Inflammatory macrophage treated with lipopolysaccharide for 1 hour (primary cell): ENCODE measurements around the gene PRKN.

Experiments used
- DNase-seq, 2 donors: peaks; one replicate each; pipeline ENCODE4 v3.0.0-alpha.2; 2020 to 2022

Gene PRKN

DNA sequence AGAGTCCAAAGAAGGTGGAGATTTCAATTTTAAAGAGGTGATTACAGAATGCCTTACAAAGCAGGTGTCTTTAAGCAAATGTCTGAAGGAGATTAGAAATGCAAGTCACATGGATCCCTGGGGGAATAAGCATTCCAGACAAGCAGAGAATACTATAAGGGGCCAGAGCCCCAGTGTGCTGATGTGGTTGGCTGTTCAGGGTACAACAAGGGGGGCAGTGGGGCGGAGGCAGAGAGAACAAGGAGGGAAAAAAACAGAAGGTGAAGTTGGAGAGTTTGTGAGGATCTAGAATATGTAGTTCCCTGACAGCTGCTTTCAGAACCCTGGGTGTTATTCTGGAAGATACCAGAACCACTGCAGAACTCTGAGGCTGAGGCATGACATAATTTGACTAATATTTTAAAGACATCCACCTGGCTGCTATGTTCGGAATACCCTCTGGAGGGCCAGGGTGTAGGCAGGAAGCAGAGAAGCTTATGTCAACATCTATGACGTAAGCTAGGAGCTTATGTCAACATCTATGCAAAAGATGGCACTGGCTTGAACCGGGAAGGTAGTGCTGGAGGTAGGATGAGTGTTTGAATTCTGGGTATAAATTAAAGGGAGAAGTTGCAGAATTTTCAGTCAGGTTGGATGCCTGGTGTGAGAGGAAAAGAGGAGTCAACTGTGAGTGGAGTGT is 1177.5 kb downstream of the PRKN start:
- DNase-seq = no peak

DNA sequence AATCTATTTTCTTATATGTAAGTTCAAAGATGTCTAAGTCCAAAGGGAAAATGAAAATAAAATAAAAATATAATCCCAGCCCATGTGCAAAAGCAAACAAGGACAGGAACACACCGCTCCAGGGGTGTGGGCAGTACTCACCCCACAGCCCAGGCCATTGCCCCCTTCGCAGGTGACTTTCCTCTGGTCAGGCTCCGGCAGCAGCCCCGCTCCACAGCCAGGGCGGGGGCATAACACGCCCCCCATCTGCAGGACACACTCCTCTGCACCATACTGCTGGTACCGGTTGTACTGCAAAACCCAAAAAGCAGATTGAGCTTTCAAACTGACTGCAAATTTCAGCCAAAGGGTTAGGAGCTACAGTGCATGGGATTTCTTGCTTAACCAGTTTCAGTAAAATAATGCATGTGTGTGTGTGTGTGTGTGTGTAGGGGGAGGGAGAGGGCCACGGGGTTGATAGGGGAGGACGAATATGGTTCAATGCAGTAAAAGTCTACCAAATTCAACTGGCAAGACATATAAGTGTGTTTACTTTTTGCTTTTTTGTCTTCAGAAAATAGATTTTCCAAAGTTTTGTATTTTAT is 1178.8 kb downstream of the PRKN start:
- DNase-seq = no peak

DNA sequence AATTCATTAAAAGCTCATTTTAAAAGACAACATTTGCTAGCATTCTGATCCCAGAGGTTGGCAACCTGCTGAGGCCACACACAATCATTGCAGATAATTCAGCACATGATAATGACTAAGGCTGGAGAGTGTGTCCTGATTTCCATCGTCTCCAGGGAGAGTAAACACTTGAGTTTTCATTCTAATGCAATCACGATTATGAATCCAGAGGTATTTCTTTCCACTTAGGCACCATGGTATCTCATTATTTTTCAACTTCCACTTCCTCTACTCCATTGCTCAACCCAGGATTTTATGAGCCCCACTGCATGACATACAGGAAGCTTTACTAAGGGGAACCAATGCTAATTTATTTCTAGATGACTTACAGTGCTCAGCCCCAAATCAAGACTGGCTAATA is 1179.9 kb downstream of the PRKN start:
- DNase-seq = peak; percentile 2 to 8

DNA sequence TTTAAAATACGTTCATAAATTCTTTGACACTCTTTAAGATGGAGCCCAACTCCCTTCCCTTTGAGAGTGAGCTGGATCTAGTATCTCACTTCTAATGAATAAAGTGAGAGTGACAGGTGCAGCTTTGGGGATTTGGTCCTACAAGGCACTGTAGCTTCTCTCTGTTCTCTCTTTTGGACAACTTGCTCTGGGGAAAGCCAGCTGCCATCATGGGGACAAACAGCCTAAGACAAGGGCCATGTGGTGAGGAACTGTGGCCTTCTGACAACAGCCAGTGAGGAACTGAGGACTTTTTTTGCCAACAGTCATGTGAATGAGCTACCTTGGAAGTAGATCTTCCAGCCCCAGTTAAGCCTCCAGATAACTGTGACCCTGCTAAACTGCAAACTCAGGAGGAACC is 1180.9 kb downstream of the PRKN start:
- no peak for DNase-seq

DNA sequence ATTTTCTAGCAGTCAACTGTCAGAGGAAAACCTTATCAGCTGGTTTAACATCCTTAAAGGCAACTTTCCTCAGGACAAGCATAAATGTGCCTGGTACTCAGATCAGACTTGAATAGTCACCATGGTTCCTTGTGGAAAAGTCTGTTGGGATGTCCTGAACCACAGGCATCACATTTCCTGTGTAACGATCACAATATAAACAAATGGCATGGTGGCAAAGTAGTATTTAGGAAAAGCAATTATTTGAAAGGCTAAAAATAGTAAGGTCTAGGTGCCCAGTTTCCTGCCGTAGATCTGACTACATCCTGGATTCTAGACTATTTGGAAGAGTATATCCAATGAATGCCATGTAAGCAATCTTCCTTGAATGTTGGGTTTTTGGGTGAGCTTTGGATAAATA is 1181.8 kb downstream of the PRKN start:
- no peak for DNase-seq

DNA sequence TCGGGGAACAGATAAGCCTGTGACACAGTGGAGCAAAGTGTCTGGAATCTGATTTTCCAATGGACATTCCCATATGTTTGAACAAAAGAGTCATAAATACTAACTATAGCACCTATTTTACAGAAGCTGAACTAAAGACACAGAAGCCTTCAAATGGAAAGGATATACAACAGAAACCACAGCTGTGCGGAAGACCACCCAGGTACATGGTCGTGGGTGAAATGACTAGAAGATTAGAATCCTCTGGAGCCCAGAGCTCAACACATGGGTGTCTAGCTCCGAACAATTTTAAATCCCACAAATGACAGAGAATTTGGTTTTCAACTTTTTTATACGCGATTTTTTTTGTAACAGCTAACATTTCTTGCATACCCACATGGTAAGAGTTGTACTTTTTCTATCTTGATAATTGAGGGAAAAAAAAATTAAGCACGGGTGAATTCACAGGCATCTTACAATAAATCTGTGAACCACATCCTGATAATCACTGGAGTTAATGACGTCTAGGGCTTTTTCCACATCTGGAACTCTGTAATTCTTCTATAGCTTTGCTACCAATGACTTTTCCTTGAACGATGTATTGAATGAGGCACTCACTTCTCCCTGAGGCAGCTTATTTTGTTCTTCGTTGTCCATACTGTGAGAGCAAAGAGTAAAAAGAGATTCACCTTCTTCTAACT is 1182.6 kb downstream of the PRKN start:
- no peak for DNase-seq

DNA sequence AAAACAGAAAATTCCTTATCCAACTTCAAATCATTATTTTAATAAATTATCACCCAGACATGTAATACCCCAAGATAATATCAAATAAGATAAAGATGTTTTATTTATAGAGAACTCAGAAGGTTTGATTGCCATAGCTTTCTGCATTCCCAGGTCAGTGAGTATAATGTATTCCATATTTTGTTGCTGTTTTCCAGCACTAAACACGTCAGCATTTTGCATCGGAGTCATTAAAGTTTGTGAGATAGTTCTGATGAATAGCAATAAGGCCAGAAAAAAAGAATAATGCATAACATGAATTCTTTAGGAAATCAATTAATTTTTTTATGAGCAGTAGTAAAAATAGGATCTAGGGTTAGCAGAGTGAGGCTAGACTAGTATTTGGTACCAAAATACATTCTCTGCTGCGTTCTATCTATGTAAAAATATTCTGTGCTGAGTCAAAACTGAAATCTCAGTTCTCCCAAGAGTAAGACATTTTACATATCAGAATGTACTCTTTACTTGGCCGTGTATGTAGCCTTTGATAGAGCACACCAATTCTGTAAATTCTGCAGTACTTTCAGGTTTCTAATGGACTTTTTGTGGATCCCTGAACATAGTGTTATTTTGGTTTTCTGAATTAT is 1183.8 kb downstream of the PRKN start:
- no peak for DNase-seq

DNA sequence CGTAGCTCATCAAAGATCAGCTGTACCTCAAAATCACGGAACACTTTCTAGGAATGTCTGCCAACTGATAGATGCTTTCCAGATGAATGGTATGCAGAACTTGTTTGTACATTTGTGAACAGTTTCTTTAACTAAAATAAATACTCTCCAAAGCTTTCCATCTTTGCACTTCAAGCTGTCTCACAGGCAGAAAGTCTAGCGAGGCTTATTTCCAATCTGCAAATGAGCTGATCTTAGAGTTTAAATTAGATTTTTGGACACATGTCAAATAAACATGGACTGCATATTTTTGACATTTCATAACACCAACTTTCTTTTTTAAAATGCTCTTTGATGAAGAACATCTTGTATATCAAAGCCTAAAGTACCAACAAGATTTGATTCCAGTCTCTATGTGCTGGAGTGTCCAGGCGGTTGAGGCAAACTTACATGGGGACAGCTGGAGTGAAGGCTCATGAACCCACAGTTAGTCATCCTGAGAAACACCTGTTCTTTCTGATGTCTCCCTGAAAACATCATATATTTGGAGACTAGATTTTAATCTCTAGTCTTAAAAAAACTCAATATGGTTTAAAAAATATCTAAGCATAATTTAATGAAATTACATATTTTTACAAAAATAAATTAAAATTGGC is 1185.1 kb downstream of the PRKN start:
- no peak for DNase-seq

DNA sequence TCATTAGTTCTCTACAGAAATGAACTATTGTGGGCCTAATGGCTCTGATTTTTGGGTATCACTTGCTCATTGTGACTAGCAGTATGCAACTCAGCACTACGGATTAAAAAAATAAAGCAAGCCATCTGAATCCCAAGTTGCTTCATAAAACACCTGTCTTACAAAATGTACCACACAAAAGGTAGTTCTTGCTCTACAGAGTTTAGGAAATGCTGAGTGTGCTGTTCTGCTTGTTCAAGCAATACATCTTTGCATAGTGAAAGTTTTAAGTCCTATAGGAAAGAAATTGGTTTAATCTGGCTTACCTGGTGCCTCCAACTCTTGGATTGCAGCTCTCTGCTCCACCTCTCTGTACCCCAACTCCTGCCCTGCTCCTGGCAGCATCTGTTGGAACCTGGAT is 1187.0 kb downstream of the PRKN start:
- DNase-seq = no peak

DNA sequence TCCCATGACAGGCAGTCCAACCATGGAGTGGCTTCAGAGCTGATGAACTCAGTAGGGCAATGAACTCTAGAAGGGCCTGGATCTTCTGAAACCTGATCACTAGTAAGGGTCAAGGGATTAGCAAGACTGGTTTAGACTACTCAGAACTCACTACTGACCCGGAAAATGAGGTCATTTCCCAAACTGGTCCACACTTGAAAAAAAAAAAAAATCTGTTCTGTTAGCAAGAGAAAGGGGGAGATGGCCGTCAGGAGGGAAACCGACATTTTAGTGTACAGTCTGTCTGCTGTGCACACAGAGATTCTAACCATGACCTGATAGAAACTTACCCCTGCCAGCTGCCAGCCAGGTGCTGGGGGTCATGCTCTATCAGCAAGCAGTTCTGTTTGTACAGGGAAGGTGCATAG is 1191.3 kb downstream of the PRKN start:
- no peak for DNase-seq

DNA sequence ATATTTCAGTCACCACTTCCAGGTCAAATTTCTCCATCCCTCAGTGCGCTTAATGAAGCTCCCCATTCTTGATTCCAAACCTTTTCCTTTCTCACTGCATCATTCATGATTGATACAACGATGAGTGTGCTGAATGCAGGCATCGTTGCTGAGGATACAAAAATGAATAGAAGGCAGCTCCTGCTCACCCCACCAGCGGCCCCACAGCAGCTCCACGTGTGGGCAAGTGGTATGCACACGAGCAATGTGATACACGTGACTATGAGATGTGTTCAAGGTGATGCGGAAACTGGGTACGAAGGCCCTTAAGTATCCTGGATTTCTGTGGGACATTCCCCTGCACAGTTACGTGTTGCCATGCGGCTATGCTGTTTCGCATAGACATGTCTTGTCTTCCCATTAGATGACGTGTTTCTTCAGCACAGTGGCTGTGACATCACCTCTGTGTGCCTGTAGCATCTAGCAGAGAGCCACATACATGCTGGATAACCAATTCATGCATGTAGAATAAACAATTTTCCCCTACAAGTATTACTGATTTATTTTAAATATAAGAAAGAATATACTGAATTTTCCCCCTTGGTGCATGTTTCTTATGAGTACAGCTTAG is 1193.2 kb downstream of the PRKN start:
- DNase-seq = no peak

DNA sequence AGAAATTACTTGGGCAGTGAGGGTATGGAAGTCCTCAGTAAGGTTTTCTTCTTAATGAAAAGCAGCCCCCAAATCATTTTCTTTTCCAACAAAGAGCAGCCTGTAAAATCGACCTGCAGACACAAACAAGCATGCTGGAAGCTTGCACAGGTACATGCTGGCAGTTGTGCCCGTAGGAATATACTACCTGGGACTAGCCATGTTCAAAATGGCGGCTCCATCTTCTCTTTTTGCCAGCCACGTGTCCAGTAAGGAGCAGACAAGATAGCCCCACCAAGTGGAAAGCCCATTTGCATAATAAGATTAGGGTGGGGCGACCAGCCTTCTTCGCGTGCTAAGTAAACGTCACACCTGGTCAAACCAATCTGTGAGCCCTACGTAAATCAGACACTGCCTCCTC is 1194.3 kb downstream of the PRKN start:
- no peak for DNase-seq

DNA sequence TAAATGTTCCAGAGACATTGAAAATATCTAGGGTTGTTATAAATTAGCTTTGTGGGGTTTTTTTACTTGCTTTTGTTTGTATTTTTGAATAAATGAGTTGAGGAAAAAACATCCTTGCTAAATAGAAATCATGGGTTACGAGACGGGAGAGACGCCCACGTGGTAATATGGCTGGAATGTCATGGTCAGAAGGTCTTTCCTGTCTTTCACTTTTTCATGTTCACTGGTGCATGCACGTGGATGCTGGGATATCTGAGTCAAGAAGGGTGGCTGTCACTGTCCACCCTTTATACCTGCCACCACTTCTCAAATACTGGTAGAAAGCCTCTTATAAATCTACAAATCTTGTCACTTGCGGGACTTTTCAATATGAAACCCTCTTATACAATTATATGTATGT is 1195.0 kb downstream of the PRKN start:
- no peak for DNase-seq

DNA sequence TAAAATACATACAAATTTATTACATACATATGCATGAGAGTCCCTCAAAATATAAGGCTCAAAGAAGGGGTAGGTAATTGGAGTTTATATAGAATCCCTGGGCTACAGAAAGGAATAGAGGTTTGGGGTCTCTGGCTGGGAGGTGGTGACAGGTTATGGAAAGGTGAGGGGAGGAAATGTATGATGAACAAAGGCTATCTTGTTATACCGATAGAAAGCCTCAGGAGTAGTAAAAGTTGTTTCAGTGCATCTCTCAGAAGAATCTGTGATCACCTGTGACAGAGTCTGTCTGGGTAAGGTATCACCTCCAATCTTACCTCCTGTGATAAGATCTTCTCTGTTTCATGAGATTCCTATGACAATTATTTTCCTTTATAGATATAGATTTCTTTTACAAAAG is 1200.8 kb downstream of the PRKN start:
- DNase-seq = no peak

DNA sequence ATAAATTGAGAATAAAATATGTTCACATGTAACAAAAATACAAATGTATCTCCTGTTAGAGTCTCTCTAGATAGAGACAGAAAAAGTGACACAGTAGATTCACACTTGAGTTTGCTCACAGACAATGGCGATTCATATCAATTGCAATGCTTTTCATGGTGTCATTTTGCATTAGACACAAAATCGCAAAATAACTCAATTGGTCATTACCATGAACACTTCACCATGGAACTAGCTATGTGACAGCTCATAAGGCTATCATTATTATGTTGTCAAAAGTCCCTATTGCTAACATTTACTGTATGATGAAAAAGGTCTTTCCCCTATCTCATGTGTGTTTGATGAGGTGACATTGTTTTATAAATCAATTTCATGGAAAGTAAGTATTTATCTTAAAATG is 1204.2 kb downstream of the PRKN start:
- no peak for DNase-seq

DNA sequence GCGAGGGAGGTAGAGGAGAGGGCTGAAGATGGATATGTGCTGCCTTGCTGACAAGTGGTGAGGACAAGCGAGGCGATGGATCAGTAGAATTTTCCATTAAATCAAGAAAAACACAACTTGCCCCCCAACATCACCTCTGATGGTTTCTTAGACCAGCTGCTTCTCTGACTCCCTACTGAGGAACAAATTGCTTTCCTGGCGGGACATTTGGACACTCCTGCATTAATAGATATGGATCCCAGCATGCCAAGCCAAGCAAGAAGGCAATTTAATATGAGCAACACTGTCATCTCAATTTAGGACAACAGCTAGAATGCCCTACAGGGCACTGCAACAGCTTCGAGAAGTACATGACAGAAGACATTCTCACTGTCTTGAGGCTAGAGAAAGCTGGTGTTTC is 1205.3 kb downstream of the PRKN start:
- DNase-seq = no peak

DNA sequence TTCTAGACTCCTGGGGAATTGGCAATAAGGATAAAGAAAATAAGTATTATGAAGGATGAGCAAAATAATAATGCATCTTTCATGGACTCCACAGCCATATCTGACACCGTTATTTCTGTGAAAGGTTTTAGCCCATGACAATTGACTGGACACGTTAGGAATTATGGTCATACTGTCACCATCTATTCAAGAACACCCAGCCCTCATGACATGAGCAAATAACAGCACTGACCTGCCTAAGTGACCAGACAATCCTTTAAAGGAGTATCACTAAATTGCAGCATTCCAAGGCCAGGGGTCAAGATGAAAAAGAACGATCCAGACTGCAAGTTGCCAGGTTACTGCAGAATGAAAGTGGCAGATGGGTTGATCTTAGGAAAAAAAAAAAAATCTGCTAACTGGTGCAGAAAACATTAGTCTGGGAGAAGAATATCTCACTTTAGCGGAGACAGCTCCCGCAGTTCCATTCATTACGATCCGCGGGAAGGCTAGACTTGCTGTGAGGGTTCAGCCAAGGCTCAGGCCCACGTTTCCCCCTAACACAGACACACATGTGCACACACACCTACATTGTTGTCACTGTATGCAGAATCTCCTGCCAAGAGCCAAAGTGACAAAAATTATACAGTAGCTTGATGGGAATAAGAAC is 1216.0 kb downstream of the PRKN start:
- no peak for DNase-seq

DNA sequence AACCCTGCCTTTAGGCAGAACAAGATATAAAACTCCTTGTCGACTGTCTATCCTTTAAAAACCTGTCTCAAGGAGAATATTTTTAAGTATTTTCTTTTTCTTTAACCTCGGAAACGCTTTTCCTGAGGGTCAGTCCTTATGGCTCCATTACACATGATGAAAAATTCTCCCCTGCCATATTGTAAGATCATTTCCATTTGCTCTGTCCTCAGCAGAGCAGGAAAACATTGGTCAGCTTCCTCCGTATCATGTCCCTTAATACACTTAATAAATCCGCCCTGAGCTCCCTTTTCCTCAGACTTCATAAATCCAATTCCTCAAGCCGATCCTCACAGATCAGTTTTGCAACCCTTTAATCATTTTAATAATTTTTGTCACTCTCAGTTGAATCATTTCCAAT is 1219.2 kb downstream of the PRKN start:
- DNase-seq = no peak

DNA sequence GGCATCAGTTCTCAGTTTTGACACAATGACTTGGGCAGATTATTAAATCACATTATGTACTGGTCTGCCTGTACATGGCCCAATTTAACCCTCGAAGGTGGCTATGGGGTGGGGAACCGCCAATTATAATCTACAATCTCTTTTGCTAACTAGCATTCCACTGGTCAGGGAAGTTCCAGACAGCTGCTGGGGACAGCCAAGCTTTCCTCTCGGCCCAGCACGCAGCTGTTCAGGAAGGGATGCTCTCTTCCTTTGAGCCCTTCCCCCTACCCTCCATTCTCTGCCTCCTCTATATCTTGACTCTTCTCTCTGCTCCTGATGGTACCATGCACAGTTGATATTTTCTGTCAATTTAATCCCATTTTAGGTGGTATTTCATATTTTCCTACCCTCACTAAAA is 1220.2 kb downstream of the PRKN start:
- DNase-seq = no peak

DNA sequence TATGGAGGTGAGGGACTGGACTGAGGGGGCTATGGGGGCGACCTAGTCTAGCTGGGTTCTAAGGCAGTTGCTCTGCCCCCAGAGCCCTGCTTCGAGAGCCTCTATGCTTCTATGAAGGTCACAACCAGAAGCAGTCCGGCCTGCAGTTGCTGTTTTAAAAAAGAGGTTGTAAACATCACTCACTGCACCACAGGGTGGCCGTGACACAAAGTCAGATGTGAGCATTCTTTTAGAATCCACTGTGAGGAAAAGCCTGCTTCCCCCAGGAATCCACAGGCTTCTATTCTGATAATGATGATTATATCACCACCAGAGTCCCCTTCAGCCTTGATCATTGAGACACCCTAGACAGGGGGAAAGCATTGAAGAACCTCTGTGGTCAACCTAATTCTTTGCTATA is 1224.0 kb downstream of the PRKN start:
- DNase-seq = no peak

DNA sequence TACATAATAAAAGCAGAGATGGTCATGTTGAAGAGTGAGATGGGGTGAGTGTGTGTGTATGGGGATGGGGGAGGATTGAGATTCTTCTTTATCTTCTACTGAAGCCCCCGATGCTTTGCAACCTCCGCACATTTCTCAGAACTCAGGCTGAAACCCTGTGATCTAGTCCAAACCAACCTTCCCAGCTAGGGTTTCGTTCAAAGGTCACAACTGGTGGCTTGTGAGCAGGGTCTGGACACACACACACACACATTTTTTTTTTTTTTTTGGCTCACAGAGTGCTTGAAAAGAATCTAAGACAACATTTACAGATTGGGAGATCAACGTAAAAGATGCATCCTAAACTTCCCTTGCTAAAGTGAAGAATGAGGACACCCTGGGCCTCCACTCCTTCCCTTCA is 1228.7 kb downstream of the PRKN start:
- DNase-seq = no peak

DNA sequence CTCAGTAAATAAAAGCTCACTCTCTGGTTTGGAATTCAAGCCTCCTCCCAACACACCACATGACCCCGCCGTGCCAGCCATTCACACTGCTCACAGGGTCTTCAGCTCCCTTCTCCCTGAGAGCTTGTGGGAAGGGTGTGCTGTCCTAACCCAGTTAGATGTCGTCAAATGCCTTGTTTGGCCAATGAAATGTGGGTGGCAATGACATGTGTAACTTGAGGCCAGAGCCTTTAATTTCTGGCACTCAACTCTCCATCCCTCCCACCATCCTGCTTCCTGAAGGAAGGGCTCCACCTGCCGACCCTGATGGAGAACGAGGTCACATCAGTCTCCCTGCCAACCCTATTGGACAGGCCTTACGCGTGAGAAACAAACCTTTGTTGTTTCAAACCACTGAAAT is 1229.2 kb downstream of the PRKN start:
- no peak for DNase-seq

DNA sequence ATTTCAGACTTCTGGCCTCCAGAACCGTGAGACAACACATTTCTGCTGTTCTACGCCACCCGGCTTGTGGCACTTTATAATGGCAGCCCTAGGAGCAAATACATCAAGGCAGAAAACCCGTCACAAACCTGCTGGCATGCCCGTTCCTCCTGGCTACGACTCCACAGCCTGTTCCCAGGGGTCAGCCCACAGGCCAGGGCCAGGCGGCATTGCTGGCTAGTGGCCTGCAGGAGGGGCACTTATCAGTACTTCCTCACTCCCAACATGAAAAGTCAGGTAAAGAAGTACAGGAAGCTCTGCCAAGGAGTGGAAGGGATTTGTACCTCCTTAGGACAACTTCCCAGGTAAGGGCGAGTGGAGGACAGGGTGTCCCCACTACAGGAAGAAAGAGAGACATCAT is 1230.6 kb downstream of the PRKN start:
- DNase-seq = no peak
